GM10266 (cell line): Measurements from ENCODE around the gene DTX3.

Source experiments
- DNase-seq: peaks from one replicate; pipeline ENCODE4 v3.0.0; 2012; ENCODE audit errors: extremely low spot score
- TF ChIP-seq, protein P1 (sequence below): IDR thresholded peaks from 2 replicates; pipeline ENCODE4 v1.5.1; 2012; ENCODE audit warnings: mild to moderate bottlenecking, low read depth; ENCODE audit not compliant: control insufficient read depth, insufficient read depth; ENCODE audit errors: missing control alignments

Gene DTX3

DNA sequence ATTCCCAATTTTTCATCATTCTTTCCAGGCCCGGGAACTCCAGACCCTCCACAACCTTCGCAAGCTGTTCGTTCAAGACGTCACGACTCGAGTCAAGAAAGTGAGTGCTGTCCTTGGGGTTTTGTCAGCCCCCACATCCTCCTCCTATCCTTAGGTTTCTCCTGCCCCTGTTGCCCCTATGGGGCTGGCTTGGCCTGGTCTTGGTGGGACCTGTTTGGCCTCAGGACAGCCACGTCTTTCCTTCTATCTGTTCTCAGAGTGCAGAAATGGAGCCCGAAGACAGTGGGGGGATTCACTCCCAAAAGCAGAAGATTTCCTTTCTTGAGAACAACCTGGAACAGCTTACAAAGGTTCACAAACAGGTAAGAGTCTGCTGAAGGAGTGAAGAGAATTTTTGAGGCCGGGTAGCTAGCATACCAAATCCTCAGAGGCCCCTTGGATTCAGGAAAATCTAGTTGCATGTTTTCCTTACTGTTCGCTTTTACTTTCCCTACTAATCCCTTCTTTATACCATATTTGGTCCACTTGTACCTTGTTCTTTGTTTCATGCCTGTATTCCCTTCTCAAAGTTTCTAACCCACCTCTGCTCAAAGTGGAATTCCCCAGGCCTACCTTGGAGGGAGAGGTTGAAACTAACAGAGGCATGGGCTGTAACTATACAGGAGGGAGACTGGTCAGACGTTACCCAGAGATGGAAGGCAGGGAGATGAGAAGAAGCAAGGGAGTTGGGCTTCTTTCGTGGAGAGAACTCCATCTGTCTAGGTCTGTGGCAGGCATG lies 26.5 kb upstream of the DTX3 start:
- TF ChIP-seq, protein P1, sequence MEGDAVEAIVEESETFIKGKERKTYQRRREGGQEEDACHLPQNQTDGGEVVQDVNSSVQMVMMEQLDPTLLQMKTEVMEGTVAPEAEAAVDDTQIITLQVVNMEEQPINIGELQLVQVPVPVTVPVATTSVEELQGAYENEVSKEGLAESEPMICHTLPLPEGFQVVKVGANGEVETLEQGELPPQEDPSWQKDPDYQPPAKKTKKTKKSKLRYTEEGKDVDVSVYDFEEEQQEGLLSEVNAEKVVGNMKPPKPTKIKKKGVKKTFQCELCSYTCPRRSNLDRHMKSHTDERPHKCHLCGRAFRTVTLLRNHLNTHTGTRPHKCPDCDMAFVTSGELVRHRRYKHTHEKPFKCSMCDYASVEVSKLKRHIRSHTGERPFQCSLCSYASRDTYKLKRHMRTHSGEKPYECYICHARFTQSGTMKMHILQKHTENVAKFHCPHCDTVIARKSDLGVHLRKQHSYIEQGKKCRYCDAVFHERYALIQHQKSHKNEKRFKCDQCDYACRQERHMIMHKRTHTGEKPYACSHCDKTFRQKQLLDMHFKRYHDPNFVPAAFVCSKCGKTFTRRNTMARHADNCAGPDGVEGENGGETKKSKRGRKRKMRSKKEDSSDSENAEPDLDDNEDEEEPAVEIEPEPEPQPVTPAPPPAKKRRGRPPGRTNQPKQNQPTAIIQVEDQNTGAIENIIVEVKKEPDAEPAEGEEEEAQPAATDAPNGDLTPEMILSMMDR, result no peak
- DNase-seq, result no peak

DNA sequence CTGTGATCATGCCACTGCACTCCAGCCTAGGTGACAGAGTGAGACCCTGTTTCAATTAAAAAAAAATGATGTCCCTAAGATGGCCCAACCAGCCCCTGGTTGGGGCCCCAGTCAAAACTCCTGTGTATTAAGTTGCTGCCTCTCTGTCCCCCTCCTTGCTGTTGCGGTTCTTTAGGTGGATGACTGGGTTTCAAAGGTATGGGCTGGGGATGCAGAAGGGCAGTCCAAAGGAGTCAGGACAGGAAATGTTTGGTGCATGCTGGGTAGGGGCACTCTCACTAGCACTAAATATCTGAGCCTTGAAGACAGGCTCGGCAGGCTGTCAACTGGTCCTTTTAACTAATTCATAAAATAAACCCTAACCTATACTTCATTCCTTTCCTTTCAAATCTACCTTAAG lies 25.6 kb upstream of the DTX3 start:
- TF ChIP-seq, protein P1, result no peak
- DNase-seq, result no peak

DNA sequence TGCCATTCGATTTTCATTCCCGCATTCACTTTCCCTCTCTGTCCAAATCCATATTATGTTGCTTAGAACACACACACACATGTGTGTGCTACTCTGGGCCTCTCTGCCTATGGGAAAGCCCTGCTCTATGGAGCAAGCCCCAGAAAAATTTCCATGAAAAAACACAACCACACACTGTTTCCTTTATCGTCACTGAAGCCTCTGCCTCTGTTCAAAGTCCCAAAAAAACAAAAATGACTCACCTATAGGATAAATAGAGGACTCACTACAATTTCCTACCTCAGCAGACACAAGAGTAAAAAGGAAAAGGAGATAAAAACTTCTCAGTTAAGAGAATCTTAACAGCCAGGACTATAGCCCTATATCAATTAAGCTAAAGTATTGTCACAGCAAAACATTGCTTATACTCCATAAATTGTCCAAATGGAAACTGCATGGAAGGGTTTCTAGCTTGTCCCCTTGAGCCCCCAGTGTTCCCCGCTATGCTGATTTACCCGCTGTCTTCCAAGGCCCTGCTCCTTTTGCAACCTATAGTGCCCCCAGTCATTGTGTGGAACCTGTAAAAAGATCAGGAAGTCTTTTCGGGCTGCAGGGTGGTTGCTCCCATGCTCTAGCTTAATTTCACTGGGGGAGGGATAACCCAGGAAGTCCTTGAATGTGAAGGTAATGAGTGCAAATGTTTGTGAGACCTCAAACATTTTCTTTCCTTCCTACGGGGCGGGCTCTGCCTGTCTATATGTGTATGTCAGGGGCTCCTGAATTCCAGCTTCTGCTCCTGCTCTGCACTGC lies 24.8 kb upstream of the DTX3 start:
- no peak for DNase-seq
- TF ChIP-seq, protein P1, result no peak

DNA sequence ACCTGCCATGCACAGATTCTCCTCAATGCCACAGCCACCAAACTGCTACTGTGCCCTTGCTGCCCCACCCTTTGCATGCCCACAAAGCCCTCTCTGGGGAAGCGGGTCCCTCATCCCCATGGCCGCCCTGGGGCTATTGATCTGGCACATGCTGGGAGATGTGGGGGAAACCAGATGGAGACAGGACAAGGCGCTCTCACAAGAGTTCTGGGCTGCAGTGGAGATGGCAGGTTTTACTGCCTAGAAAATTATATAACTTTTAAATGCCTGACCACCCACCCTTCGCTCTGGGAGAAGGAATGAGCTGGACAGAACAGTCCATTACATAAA lies 24.2 kb upstream of the DTX3 start:
- TF ChIP-seq, protein P1, result no peak
- DNase-seq, result no peak

DNA sequence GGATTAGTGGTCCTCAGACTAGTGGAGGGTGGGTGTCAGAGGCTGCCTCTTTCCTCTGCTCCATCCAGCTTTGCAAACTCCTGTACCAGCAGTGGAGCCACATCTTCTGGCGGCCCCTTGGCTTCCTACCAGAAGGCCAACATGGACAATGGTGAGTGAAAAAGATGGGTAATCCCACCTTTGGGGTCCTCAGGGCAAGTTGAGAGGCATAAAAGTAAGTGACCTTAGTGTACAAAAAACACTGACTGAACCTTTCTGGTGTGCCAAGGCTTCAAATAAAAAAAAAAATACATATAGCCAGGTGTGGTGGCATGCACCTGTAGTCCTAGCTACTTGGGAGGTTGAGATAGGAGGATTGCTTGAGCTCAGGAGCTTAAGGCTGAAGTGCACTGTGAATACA lies 22.8 kb upstream of the DTX3 start:
- TF ChIP-seq, protein P1, result no peak
- no peak for DNase-seq

DNA sequence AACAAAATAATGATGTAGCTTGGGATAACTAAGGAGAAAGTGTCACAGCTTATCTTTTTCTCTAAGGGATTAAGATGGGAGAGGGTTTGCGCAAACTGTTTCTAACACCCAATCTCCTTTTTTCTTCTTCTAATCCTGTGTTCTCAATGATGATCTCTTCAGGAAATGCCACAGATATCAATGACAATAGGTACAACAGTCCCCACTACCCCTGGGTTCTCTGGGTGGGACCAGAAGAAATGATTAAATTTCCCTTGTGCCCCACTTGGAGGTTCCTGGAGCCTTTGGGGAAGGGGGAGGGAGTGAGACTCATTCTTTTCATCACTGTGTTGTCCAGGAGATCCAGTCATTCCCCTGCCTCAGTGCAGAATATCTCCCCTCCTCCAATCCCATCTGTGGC lies 22.2 kb upstream of the DTX3 start:
- TF ChIP-seq, protein P1, result no peak
- no peak for DNase-seq
